DMS153 (cell line): ENCODE measurements around the gene PNRC1.
"Not testable (repeated sequence)": the region's sequence is repeated elsewhere in the genome, so short reads cannot be mapped to it uniquely, and the experiment has no call there.

ENCODE experiments used
- DNase-seq: peaks from one replicate; lab custom pipeline; 2025; lab: John Stamatoyannopoulos, UW

Gene PNRC1

GRCh38 chr6:89059227-89059626 lies 21.3 kb upstream of the PNRC1 start:
- DNase-seq = no peak

DNA sequence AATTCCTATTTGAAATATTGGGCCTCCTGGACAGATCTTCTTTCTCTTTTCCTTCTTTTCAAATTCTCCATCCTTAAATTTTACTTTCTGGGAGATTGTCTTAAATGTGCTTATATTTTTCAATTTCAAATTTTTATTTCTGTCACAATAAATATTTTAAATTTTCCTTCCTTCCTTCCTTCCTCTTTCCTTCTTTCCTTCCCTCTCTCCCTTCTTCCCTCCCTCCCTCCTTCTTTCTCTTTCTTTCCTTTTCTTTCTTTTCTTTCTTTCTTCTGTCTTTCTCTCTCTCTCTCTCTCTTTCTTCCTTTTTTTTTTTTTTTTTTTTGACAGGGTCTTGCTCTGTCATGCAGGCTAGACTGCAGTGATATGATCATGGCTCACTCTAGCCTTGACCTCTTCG lies 16.7 kb upstream of the PNRC1 start:
- DNase-seq = no peak

GRCh38 chr6:89064931-89065330 lies 15.6 kb upstream of the PNRC1 start:
- not testable (repeated sequence) for DNase-seq

GRCh38 chr6:89066121-89066520 lies 14.4 kb upstream of the PNRC1 start:
- not testable (repeated sequence) for DNase-seq

- DNase-seq = no peak
These were observed 13.5 kb upstream of the PNRC1 start for GRCh38 chr6:89066940-89067646.

- DNase-seq = no peak
These were observed 12.8 kb upstream of the PNRC1 start for GRCh38 chr6:89067796-89068195.

DNA sequence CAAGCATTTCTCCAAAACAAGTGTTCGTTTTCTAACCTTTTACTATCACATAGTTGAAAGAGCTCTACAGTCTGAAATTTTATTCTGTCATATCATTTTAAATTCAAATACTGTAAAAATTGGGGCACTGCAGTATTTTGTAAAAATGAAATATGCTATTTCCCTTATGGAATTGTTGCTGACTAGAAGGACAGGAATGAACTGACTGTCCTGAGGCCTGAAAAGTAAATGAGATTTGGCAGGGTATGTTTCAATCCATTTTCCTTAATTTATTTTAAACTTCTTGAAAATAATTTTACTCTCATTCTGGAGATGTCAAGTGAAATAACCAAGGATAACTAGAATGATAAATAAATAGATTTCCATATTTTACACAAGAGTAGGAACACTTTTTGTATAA lies 11.9 kb upstream of the PNRC1 start:
- no peak for DNase-seq

GRCh38 chr6:89069536-89070163 lies 10.9 kb upstream of the PNRC1 start:
- DNase-seq = no peak

DNA sequence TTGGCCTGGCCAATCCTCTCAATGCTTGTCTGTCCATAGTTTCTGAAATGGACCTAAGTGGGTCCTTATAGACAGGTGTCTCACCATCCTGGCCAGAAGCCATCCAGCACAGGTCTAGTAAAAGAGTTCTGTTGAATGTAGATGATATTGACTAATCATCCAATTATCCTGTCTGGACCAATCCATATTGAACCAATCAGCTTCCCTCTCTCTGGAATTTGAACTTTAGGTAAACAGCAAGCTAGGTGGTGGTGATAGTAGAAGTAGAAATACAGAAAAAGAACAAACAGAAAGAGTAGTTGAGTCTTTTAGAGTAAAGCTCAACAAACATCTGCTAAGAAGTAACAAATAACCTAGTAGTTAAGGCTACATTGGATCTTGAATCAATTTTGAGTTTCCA lies 9.5 kb upstream of the PNRC1 start:
- DNase-seq = no peak

- no peak for DNase-seq
These were observed 7.4 kb upstream of the PNRC1 start for GRCh38 chr6:89073014-89073620.

DNA sequence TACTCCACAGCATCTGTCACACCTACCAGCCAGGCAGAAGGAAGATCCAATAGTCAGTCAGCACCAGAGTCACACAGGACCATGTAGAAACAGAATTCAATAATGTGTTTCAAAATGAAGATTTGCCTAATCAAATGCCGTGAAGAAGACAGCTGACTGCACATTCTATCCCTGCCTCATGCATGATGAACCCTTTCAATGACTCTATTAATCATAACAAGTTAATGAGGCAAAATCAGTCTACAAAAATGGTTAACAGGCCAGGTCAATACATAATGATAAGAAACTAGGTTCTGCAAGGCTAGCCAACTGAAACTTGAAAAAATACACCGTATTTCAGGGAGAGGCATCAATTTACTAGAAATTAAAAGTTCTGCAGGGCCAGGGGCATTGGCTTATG lies 6.7 kb upstream of the PNRC1 start:
- no peak for DNase-seq

DNA sequence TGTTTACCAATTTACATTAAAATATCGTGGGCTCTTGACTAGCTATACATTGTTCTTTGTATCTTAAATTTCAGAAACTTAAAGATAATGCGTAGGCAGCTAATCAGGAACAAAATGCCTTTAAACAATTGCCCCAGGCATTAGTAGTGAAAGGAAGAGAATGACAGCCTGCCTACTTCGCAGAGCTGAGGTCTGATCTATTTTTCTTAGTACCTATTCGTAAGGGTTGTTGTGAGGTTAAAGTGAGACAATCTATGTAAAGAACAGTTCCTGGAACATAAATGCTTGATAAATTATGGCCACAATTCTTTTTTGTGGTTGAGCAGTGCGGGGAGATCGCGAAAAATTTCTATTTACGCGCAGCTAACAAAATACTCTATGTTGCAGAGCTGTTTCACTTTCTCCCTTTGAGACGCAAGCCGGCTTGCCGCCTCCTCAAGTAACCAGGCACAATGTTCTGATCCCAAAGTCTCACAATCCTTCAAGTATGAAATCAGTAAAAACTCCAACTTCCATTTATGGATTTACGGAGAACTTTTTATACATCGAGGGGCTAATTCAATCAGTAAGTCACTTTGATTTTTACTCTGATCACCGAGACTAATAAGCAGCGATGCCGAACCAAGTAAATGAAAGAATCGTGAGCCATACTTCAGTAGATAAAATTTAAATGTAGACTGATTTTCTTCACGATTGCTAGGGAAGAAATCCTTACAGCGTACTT lies 878 bp upstream of the PNRC1 start:
- DNase-seq = no peak

DNA sequence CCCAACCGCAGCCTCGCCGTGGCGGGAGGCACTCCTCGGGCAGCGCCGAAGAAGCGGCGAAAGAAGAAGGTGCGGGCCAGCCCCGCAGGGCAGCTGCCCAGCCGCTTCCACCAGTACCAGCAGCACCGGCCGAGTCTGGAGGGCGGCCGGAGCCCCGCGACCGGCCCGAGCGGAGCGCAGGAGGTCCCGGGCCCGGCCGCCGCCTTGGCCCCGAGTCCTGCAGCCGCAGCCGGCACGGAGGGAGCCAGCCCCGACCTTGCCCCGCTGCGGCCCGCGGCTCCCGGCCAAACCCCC lies 525 bp downstream of the PNRC1 start:
- DNase-seq = no peak

GRCh38 chr6:89081423-89082322 lies 1.1 kb downstream of the PNRC1 start:
- peak; percentile 96 for DNase-seq

- no peak for DNase-seq
These were observed 1.9 kb downstream of the PNRC1 start for GRCh38 chr6:89082486-89082891.

- no peak for DNase-seq
These were observed 4.0 kb downstream of the PNRC1 start for GRCh38 chr6:89084542-89084941.

DNA sequence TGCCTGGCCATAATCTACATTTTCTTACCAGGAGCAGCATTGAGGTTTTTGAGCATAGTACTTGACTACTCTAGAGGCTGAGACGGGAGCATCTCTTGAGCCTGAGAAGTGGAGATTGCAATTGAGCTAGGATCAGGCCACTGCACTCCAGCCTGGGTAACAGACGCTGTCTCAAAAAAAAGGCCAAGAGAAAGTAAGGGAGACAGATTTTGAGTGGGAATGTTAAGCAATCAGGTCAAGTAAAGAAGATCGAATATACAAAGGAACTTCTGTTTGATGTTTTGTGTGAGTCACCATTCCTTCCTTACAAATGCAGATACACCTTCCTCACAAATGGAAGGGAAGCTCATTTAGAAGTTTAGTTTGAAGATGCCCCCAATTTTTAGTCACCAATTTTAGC lies 4.4 kb downstream of the PNRC1 start:
- DNase-seq = no peak

DNA sequence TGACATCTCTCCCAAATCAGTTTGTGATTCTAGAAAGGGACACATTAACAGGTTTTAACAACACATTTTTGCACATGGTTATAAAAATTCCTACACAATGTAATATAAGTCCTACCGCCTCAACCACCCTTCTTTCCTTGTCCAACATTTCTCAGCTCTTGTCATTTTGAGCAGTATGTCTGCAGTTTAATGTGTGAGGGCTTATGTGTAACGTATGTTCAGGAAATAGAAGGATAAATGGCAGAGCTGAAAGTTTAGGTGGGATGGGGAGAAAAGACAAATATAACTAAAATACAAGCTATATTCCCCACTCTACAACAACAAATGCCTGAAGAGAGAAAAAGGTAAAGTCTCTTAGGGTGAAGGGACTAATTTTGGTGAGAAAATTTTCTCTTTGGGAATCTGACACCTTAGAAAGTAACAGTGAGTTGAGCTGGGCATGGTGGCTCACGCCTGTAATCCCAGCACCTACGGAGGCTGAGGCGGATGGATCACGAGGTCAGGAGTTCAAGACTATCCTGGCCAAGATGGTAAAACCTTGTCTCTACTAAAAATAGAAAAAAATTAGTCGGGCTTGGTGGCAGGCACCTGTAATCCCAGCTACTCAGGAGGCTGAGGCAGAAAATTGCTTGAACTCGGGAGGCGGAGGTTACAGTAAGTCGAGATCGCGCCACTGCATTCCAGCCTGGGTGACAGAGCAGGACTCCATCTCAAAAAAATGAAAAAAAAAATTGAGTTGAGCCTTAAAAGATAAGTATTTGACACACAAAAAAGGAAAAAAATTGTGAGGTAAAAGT lies 5.1 kb downstream of the PNRC1 start:
- no peak for DNase-seq

DNA sequence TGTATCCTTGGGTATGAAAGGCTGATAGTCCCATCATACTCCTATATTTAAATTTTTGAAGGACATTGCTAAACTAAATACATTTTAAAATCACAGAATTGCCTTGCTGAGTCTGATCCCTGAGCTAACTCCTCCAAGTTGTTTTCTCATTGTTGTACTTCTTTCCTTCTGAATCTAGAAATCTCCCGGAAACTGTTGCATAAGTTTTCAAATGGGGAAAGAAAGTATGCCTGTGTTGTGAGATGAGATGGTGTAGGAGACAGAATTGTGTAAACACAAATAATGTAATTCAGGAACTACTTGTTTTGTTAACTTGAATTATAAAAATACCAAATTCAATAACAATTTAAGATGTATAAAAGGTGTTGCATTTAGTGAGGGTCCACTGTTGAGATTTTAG lies 7.3 kb downstream of the PNRC1 start:
- DNase-seq = no peak

- no peak for DNase-seq
These were observed 17.9 kb downstream of the PNRC1 start for GRCh38 chr6:89098461-89098860.

- no peak for DNase-seq
These were observed 19.6 kb downstream of the PNRC1 start for GRCh38 chr6:89100114-89100513.
